H9 (cell line): Measurements from ENCODE around the gene ZNF490. TPM values are rescaled to one million over a fixed set of nuclear protein-coding genes. Genes with fewer than 3 reads are reported as not detected.

Source experiments
- DNase-seq: peaks from one replicate; pipeline ENCODE4 v3.0.0-alpha.2; 2017
- H2AFZ ChIP-seq: one replicate; pipeline ENCODE4 v1.6.1; 2013; ENCODE audit warnings: mild to moderate bottlenecking, low read length, control low read depth, moderate library complexity
- H2AK5ac ChIP-seq: 2 replicates; pipeline ENCODE4 v1.6.1; 2013; ENCODE audit warnings: low read length, control low read depth, mixed read lengths; ENCODE audit not compliant: insufficient read length
- H2BK120ac ChIP-seq: one replicate; pipeline ENCODE4 v1.6.1; 2013; ENCODE audit warnings: low read depth, mild to moderate bottlenecking, low read length, control low read depth, inconsistent platforms; ENCODE audit not compliant: poor library complexity, severe bottlenecking
- H2BK12ac ChIP-seq: 2 replicates; pipeline ENCODE4 v1.6.1; 2013; ENCODE audit warnings: low read length, control low read depth, mixed read lengths, low read depth; ENCODE audit not compliant: insufficient read length
- H2BK15ac ChIP-seq: 2 replicates; pipeline ENCODE4 v1.6.1; 2013; ENCODE audit warnings: low read depth, low read length, control low read depth
- H2BK20ac ChIP-seq: one replicate; pipeline ENCODE4 v1.6.1; 2013; ENCODE audit warnings: low read depth, mild to moderate bottlenecking, low read length, control low read depth, inconsistent platforms; ENCODE audit not compliant: poor library complexity, severe bottlenecking
- H2BK5ac ChIP-seq: 2 replicates; pipeline ENCODE4 v1.6.1; 2013; ENCODE audit warnings: low read length, control low read depth, mixed read lengths; ENCODE audit not compliant: insufficient read length
- H3K14ac ChIP-seq: 2 replicates; pipeline ENCODE4 v1.6.1; 2013; ENCODE audit warnings: low read length, control low read depth; ENCODE audit not compliant: insufficient read depth
- H3K18ac ChIP-seq: 2 replicates; pipeline ENCODE4 v1.6.1; 2013; ENCODE audit warnings: low read depth, mild to moderate bottlenecking, mixed read lengths, low read length, control low read depth; ENCODE audit not compliant: insufficient read length
- H3K23ac ChIP-seq: 2 replicates; pipeline ENCODE4 v1.6.1; 2013; ENCODE audit warnings: low read length, control low read depth, mixed read lengths, low read depth; ENCODE audit not compliant: insufficient read length
- H3K23me2 ChIP-seq: 2 replicates; pipeline ENCODE4 v1.6.1; 2013; ENCODE audit warnings: low read depth, mild to moderate bottlenecking, mixed read lengths, low read length, control low read depth; ENCODE audit not compliant: insufficient read length, poor library complexity, severe bottlenecking
- H3K27ac ChIP-seq: 2 replicates; pipeline ENCODE4 v1.5.1; 2013; ENCODE audit warnings: low read length, control low read depth, mixed read lengths, low read depth; ENCODE audit not compliant: insufficient read length
- H3K27me3 ChIP-seq: 2 replicates; pipeline ENCODE4 v1.6.1; 2013; ENCODE audit warnings: low read length, control low read depth, inconsistent platforms; ENCODE audit not compliant: insufficient read depth
- H3K4ac ChIP-seq: 2 replicates; pipeline ENCODE4 v1.6.1; 2013; ENCODE audit warnings: low read depth, mild to moderate bottlenecking, control low read depth, inconsistent platforms, low read length, moderate library complexity
- H3K4me1 ChIP-seq: 2 replicates; pipeline ENCODE4 v1.6.1; 2013; ENCODE audit warnings: low read length, control low read depth, inconsistent platforms; ENCODE audit not compliant: insufficient read depth
- H3K4me2 ChIP-seq: 2 replicates; pipeline ENCODE4 v1.6.1; 2013; ENCODE audit warnings: low read length, control low read depth, mixed read lengths; ENCODE audit not compliant: insufficient read length, insufficient read depth
- H3K56ac ChIP-seq: 2 replicates; pipeline ENCODE4 v1.6.1; 2013; ENCODE audit warnings: low read depth, mild to moderate bottlenecking, mixed read lengths, low read length, control low read depth; ENCODE audit not compliant: insufficient read length
- H3K79me1 ChIP-seq: 2 replicates; pipeline ENCODE4 v1.6.1; 2013; ENCODE audit warnings: low read depth, mild to moderate bottlenecking, moderate library complexity, low read length, control low read depth, inconsistent platforms; ENCODE audit not compliant: insufficient read depth, poor library complexity, severe bottlenecking
- H3K79me2 ChIP-seq: 2 replicates; pipeline ENCODE4 v1.6.1; 2013; ENCODE audit warnings: low read length, control low read depth, inconsistent platforms; ENCODE audit not compliant: insufficient read depth
- H3K9ac ChIP-seq: 2 replicates; pipeline ENCODE4 v1.6.1; 2013; ENCODE audit warnings: low read length, control low read depth, mixed read lengths; ENCODE audit not compliant: insufficient read length; ENCODE audit errors: extremely low read depth
- H3K9me3 ChIP-seq: one replicate; pipeline ENCODE4 v1.6.1; 2013; ENCODE audit warnings: low read depth, low read length, inconsistent platforms; ENCODE audit not compliant: control insufficient read depth
- H3T11ph ChIP-seq: one replicate; pipeline ENCODE4 v1.6.1; 2013; ENCODE audit warnings: mild to moderate bottlenecking, low read length, control low read depth, inconsistent platforms
- H4K20me1 ChIP-seq: one replicate; pipeline ENCODE4 v1.6.1; 2013; ENCODE audit not compliant: control insufficient read depth, insufficient read length, insufficient read depth
- H4K5ac ChIP-seq: 2 replicates; pipeline ENCODE4 v1.6.1; 2013; ENCODE audit warnings: low read depth, mild to moderate bottlenecking, mixed read lengths, low read length, control low read depth; ENCODE audit not compliant: insufficient read length
- H4K8ac ChIP-seq: replicated peaks from 2 replicates; pipeline ENCODE4 v1.6.1; 2013; ENCODE audit warnings: low read length, control low read depth, mixed read lengths, low read depth; ENCODE audit not compliant: insufficient read length
- H4K91ac ChIP-seq: 2 replicates; pipeline ENCODE4 v1.6.1; 2013; ENCODE audit warnings: low read depth, mild to moderate bottlenecking, moderate library complexity, mixed read lengths, low read length, control low read depth; ENCODE audit not compliant: insufficient read length
- H3K27ac Mint-ChIP-seq, 3 experiments: 2 replicates in 2 of 3; 3 replicates in 1 of 3; pipeline ENCODE4 v1.8.0; 2020 to 2021; ENCODE audit warnings: mixed read lengths in 3 of 3, mild to moderate bottlenecking in 1 of 3, moderate library complexity in 1 of 3
- H3K27me3 Mint-ChIP-seq: 2 replicates; pipeline ENCODE4 v1.8.0; 2021; ENCODE audit warnings: low read depth, mild to moderate bottlenecking, moderate library complexity, mixed read lengths
- H3K36me3 Mint-ChIP-seq, 3 experiments: 2 replicates in 2 of 3; 3 replicates in 1 of 3; pipeline ENCODE4 v1.8.0; 2020 to 2021; ENCODE audit warnings: low read depth in 3 of 3, mixed read lengths in 3 of 3; ENCODE audit not compliant: insufficient read depth in 1 of 3
- H3K4me1 Mint-ChIP-seq, 2 experiments: 2 replicates each; pipeline ENCODE4 v1.8.0; 2020; ENCODE audit warnings: mixed read lengths in 2 of 2
- H3K4me3 Mint-ChIP-seq, 2 experiments: 2 replicates in 1 of 2; 3 replicates in 1 of 2; pipeline ENCODE4 v1.8.0; 2020 to 2021; ENCODE audit warnings: mild to moderate bottlenecking in 2 of 2, mixed read lengths in 2 of 2, moderate library complexity in 1 of 2
- H3K9me3 Mint-ChIP-seq, 2 experiments: 2 replicates in 1 of 2; 3 replicates in 1 of 2; pipeline ENCODE4 v1.8.0; 2020; ENCODE audit warnings: mild to moderate bottlenecking in 2 of 2, mixed read lengths in 2 of 2, moderate library complexity in 1 of 2
- WGBS: extraction: QIAGEN DNeasy Blood & Tissue Kit; methylation state at CpG from one replicate; pipeline ENCODE4 v1.1.7; 2013; ENCODE audit warnings: missing lambda C conversion rate, low lambda C conversion rate, mixed read lengths; ENCODE audit not compliant: insufficient read length; ENCODE audit errors: extremely low coverage; 5-methylcytosine and 5-hydroxymethylcytosine counted together
- total RNA-seq: library from RNA; stranded (reverse); gene quantifications from 2 replicates; pipeline ENCODE4 v1.2.1, GENCODE V29; 2021
- TF ChIP-seq, protein P1 (sequence below): fragments of 200-600 bp; sonication (generic); conservative IDR thresholded peaks from 3 replicates; pipeline ENCODE4 v1.8.0; 2021; ENCODE audit warnings: antibody characterized with exemption, mild to moderate bottlenecking

The ZNF490 gene
- total RNA-seq, 1 experiment from 2014 or later, result 10.1 TPM

DNA sequence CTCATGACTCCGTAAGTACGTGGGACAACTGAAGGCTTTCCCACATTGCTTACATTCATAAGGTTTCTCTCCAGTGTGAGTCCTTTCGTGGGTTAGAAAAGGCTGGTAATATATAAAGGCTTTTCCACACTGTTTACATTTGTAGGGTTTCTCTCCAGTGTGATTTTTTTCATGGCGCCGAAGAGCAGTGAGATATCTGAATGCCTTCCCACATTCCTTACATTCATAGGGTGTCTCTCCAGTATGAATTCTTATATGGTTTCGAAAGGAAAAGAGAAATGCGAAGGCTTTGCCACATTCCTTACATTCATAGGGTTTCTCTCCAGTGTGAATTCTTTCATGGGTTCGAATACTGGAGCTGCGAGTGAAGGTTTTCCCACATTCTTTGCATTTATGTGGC lies 29.5 kb downstream of the ZNF490 start:
- no peak overlapping the region for H2AK5ac ChIP-seq
- H4K20me1 ChIP-seq, result no peaks in the 10 kb centered on the region
- no peak overlapping the region for H4K91ac ChIP-seq
- H3K18ac ChIP-seq, result no peak overlapping the region
- H3K9me3 ChIP-seq, result peaks cover 16% of the 10 kb centered on the region
- no peak overlapping the region for H3K9ac ChIP-seq
- no peak overlapping the region for H3K27ac ChIP-seq
- H2BK5ac ChIP-seq, result no peak overlapping the region
- no peak overlapping the region for H4K8ac ChIP-seq
- no peaks in the 10 kb centered on the region for H3K79me1 ChIP-seq
- no peak overlapping the region for H3K4me3 Mint-ChIP-seq
- no peaks in the 10 kb centered on the region for H3K27me3 ChIP-seq
- no peak overlapping the region for H2BK20ac ChIP-seq
- no peak for DNase-seq
- no peak overlapping the region for H3K23ac ChIP-seq
- no peaks in the 10 kb centered on the region for H3K79me2 ChIP-seq
- no peak overlapping the region for H3T11ph ChIP-seq
- no peak overlapping the region for H3K14ac ChIP-seq
- TF ChIP-seq, protein P1, sequence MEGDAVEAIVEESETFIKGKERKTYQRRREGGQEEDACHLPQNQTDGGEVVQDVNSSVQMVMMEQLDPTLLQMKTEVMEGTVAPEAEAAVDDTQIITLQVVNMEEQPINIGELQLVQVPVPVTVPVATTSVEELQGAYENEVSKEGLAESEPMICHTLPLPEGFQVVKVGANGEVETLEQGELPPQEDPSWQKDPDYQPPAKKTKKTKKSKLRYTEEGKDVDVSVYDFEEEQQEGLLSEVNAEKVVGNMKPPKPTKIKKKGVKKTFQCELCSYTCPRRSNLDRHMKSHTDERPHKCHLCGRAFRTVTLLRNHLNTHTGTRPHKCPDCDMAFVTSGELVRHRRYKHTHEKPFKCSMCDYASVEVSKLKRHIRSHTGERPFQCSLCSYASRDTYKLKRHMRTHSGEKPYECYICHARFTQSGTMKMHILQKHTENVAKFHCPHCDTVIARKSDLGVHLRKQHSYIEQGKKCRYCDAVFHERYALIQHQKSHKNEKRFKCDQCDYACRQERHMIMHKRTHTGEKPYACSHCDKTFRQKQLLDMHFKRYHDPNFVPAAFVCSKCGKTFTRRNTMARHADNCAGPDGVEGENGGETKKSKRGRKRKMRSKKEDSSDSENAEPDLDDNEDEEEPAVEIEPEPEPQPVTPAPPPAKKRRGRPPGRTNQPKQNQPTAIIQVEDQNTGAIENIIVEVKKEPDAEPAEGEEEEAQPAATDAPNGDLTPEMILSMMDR, result no peak
- H3K56ac ChIP-seq, result no peak overlapping the region
- peaks cover 53 to 58% (median 57%) of the 10 kb centered on the region in 3 experiments for H3K36me3 Mint-ChIP-seq
- no peak overlapping the region for H3K4ac ChIP-seq
- peaks cover 41 to 45% of the 10 kb centered on the region in 2 experiments for H3K9me3 Mint-ChIP-seq
- no CpG with 5 or more reads among the region's 9 CpGs for whole genome bisulfite sequencing
- H3K4me1 ChIP-seq, result no peaks in the 10 kb centered on the region
- H3K27me3 Mint-ChIP-seq, result no peaks in the 10 kb centered on the region
- no peak overlapping the region for H3K27ac Mint-ChIP-seq
- no peak overlapping the region for H2BK120ac ChIP-seq
- no peak overlapping the region for H2BK12ac ChIP-seq
- no peaks in the 10 kb centered on the region for H3K23me2 ChIP-seq
- no peak overlapping the region for H4K5ac ChIP-seq
- no peaks in the 10 kb centered on the region for H3K4me1 Mint-ChIP-seq
- H2AFZ ChIP-seq, result no peak overlapping the region
- H2BK15ac ChIP-seq, result no peak overlapping the region
- H3K4me2 ChIP-seq, result no peak overlapping the region
